GM10248 (cell line): ENCODE data around the gene NAA10.

ENCODE experiments used
- CTCF ChIA-PET: fragments of 300-600 bp; sonication (Branson Sonifier 250); formaldehyde crosslinking; extraction: SDS; loops from one replicate; lab custom pipeline; 2021; ENCODE audit warnings: antibody characterized with exemption; lab: Yijun Ruan, JAX
- POLR2A ChIA-PET: fragments of 350-650 bp; sonication (Branson Sonifier 250); formaldehyde crosslinking; extraction: SDS; loops from one replicate; lab custom pipeline; 2020; ENCODE audit warnings: antibody characterized with exemption; lab: Yijun Ruan, JAX
- DNase-seq: peaks from one replicate; pipeline ENCODE4 v3.0.0; 2012; ENCODE audit errors: extremely low spot score
- CTCF ChIP-seq: IDR thresholded peaks from 2 replicates; pipeline ENCODE4 v1.5.1; 2012; ENCODE audit warnings: mild to moderate bottlenecking, low read depth; ENCODE audit errors: extremely low read depth, missing control alignments, control extremely low read depth

Gene NAA10

GRCh38 chrX:153885968-153886903, 48.6 kb downstream of the NAA10 start, which contains the start of gene L1CAM:
TSS of gene L1CAM (minus strand) at chrX:153886173. CDS start at chrX:153875836, 10,337 bp downstream.
- TF ChIP-seq CTCF, result no peak
- CTCF ChIA-PET, result no interaction called here
- no peak for DNase-seq
- POLR2A ChIA-PET, result no interaction called here

GRCh38 chrX:153885208-153885787, 49.5 kb downstream of the NAA10 start:
- CTCF ChIA-PET, result interaction anchor here (1.2 kb wide), 1 partner anchor 15 kb away, joined by 3 read pairs; no protein-coding TSS in a partner anchor
- POLR2A ChIA-PET, result no interaction called here

GRCh38 chrX:153884590-153884989, 50.2 kb downstream of the NAA10 start:
- ChIA-PET POLR2A (no interaction called here), CTCF (interaction anchor here (1.2 kb wide), 1 partner anchor 16 kb away, joined by 3 read pairs; no protein-coding TSS in a partner anchor)
- DNase-seq, result no peak

More at GRCh38 chrX:153885208-153885787, 49.5 kb downstream of the NAA10 start:
- no peak for TF ChIP-seq CTCF
- no peak for DNase-seq

GRCh38 chrX:153884136-153884535, 50.7 kb downstream of the NAA10 start:
- CTCF ChIA-PET, result interaction anchor here (1.2 kb wide), 1 partner anchor 16 kb away, joined by 3 read pairs; no protein-coding TSS in a partner anchor
- POLR2A ChIA-PET, result no interaction called here
- no peak for TF ChIP-seq CTCF
- no peak for DNase-seq

More at GRCh38 chrX:153884590-153884989, 50.2 kb downstream of the NAA10 start:
- peak; percentile 15 for TF ChIP-seq CTCF

- POLR2A ChIA-PET, result no interaction called here
Measured at GRCh38 chrX:153883163-153883843, 51.5 kb downstream of the NAA10 start.

More at GRCh38 chrX:153883163-153883843, 51.5 kb downstream of the NAA10 start:
- TF ChIP-seq CTCF, result no peak
- DNase-seq, result no peak
- CTCF ChIA-PET, result no interaction called here
